Measurements from ENCODE around the gene ZFAND3. TPM values are rescaled to one million over a fixed set of nuclear protein-coding genes. Genes with fewer than 3 reads are reported as not detected.

Gene ZFAND3
- total RNA-seq, 1 experiment from 2014 or later, result 47.2 TPM

DNA sequence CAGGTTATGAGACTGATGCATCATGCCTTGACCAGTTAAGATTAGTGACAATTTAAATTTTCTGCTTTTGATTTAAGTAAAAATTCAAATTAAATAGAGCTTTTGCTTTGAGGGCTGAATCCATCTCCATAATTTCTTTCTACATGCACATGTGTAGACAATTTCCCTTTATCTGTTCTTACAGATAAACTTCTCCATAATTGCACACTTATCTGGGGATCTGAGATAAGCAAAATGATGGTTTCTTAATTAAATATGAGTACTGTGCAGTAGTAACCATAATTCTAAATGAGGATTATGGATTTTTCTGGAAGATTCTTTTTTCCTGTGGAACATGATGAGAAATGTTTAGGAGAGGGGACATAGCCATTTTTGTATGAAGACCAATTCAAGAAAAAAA, 44.7 kb downstream of the ZFAND3 start:
- ChIA-PET POLR2A (no interaction called here), RAD21 (ENCODE audit: low non-redundant PET in 1 of 2, low total read pairs in 2 of 2, uncharacterized antibody in 2 of 2, unreplicated experiment in 2 of 2) (no interaction called here), CTCF (interaction anchor here (0.6 kb wide), 1 partner anchor 1228 kb away, joined by 4 read pairs; no protein-coding TSS in a partner anchor)
- peaks cover 89% of the 10 kb centered on the region for H3K79me2 ChIP-seq (ENCODE audit: insufficient read depth, low read length)
- no peak overlapping the region for H3K4me3 ChIP-seq (replicated peaks in 1 of 2; ENCODE audit: low read depth in 1 of 2, low read length in 2 of 2)
- ATAC-seq (no peak), DNase-seq (ENCODE audit: low read depth, low spot score) (no peak)
- H3K9me3 ChIP-seq (ENCODE audit: control insufficient read depth in 1 of 2, insufficient read depth in 1 of 2, low read depth in 1 of 2, low read length in 2 of 2), result no peaks in the 10 kb centered on the region
- H3K27ac ChIP-seq (ENCODE audit: low read depth, low read length), result no peak overlapping the region
- H3K36me3 ChIP-seq (ENCODE audit: control insufficient read depth in 1 of 2, insufficient read depth in 2 of 2, low read length in 2 of 2), result no peaks in the 10 kb centered on the region
- no peak overlapping the region for H3K4me2 ChIP-seq (ENCODE audit: low read length)
- H3K9me2 ChIP-seq (ENCODE audit: insufficient read depth), result no peaks in the 10 kb centered on the region
- no peak for TF ChIP-seq POLR2A (IDR thresholded peaks at IDR 0.05; ENCODE audit: borderline replicate concordance, extremely low read depth, insufficient read depth, insufficient read length)
- TF ChIP-seq, protein P1, sequence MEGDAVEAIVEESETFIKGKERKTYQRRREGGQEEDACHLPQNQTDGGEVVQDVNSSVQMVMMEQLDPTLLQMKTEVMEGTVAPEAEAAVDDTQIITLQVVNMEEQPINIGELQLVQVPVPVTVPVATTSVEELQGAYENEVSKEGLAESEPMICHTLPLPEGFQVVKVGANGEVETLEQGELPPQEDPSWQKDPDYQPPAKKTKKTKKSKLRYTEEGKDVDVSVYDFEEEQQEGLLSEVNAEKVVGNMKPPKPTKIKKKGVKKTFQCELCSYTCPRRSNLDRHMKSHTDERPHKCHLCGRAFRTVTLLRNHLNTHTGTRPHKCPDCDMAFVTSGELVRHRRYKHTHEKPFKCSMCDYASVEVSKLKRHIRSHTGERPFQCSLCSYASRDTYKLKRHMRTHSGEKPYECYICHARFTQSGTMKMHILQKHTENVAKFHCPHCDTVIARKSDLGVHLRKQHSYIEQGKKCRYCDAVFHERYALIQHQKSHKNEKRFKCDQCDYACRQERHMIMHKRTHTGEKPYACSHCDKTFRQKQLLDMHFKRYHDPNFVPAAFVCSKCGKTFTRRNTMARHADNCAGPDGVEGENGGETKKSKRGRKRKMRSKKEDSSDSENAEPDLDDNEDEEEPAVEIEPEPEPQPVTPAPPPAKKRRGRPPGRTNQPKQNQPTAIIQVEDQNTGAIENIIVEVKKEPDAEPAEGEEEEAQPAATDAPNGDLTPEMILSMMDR (IDR thresholded peaks at IDR 0.05 in 2 of 3, conservative IDR thresholded peaks at IDR 0.05 in 1 of 3; ENCODE audit: borderline replicate concordance in 1 of 3, insufficient read depth in 1 of 3, low read depth in 2 of 3, low read length in 2 of 3), result no peak
- no peak for TF ChIP-seq CEBPB (IDR thresholded peaks at IDR 0.05; ENCODE audit: low read depth)
- intact Hi-C loops (cut with micrococcal nuclease), result no loop called here
- H3K4me1 ChIP-seq (ENCODE audit: control insufficient read depth in 1 of 2, insufficient read depth in 2 of 2, low read length in 2 of 2), result peaks cover 9 to 25% of the 10 kb centered on the region in 2 experiments
- no peaks in the 10 kb centered on the region; the same call in 1 of the 2 replicates for H4K20me1 ChIP-seq (ENCODE audit: insufficient read depth)
- no peaks in the 10 kb centered on the region for H3K27me3 ChIP-seq (ENCODE audit: insufficient read depth, low read length)
- H2AFZ ChIP-seq (ENCODE audit: low read depth, low read length, poor library complexity, severe bottlenecking), result no peak overlapping the region
- H3K9ac ChIP-seq (ENCODE audit: low read length), result no peak overlapping the region
- BruUV-seq (replicated peaks), result no TSS peak

DNA sequence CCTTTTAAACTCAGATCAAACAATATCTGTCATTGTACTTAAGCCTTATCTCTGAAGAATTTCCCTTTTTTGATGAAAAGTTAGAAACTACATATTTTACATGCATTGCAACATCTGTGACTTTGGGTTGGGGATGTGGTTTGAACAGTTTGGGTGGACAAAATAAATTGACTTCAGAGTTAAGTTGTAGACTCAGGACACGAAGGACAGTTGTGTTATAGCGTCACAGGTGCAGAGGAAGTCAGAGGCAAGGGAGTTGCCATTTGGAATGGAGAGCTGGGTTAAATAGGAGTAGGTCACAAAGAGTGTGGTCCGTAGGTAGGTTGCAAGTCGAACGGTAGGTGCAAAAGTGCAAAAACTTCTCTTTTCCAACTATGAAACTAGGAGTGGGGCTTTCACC, 46.0 kb downstream of the ZFAND3 start:
- Histone ChIP-seq H3K79me2 (ENCODE audit: insufficient read depth, low read length) (peaks cover 91% of the 10 kb centered on the region), H3K9me2 (ENCODE audit: insufficient read depth) (no peaks in the 10 kb centered on the region), H3K27me3 (ENCODE audit: insufficient read depth, low read length) (no peaks in the 10 kb centered on the region), H3K4me3 (replicated peaks in 1 of 2; ENCODE audit: low read depth in 1 of 2, low read length in 2 of 2) (no peak overlapping the region), H4K20me1 (ENCODE audit: insufficient read depth) (no peaks in the 10 kb centered on the region; the same call in 1 of the 2 replicates), H3K27ac (ENCODE audit: low read depth, low read length) (no peak overlapping the region), H3K4me1 (ENCODE audit: control insufficient read depth in 1 of 2, insufficient read depth in 2 of 2, low read length in 2 of 2) (peaks cover 9 to 25% of the 10 kb centered on the region in 2 experiments), H3K4me2 (ENCODE audit: low read length) (no peak overlapping the region), H3K9ac (ENCODE audit: low read length) (no peak overlapping the region), H3K9me3 (ENCODE audit: control insufficient read depth in 1 of 2, insufficient read depth in 1 of 2, low read depth in 1 of 2, low read length in 2 of 2) (no peaks in the 10 kb centered on the region), H3K36me3 (ENCODE audit: control insufficient read depth in 1 of 2, insufficient read depth in 2 of 2, low read length in 2 of 2) (no peaks in the 10 kb centered on the region), H2AFZ (ENCODE audit: low read depth, low read length, poor library complexity, severe bottlenecking) (no peak overlapping the region)
- intact Hi-C loops (cut with micrococcal nuclease), result no loop called here
- no TSS peak for BruUV-seq (replicated peaks)
- no peak for TF ChIP-seq SRF (IDR thresholded peaks at IDR 0.05; ENCODE audit: low read depth)
- TF ChIP-seq EGR1 (IDR thresholded peaks at IDR 0.05; ENCODE audit: low read depth), result no peak
- no peak for TF ChIP-seq ZFX (IDR thresholded peaks at IDR 0.05)
- TF ChIP-seq MAX (IDR thresholded peaks at IDR 0.05), result no peak
- TF ChIP-seq POLR2A (IDR thresholded peaks at IDR 0.05; ENCODE audit: borderline replicate concordance, extremely low read depth, insufficient read depth, insufficient read length), result no peak
- no peak for TF ChIP-seq ATF3 (IDR thresholded peaks at IDR 0.05)
- no peak for TF ChIP-seq EZH2phosphoT487 (IDR thresholded peaks at IDR 0.05; ENCODE audit: borderline replicate concordance)
- no peak for TF ChIP-seq RAD21 (IDR thresholded peaks at IDR 0.05; ENCODE audit: low read depth)
- TF ChIP-seq ZNF274 (IDR thresholded peaks at IDR 0.05; ENCODE audit: low read depth, low read length), result no peak
- TF ChIP-seq FOSL1 (IDR thresholded peaks at IDR 0.05; ENCODE audit: low read depth), result no peak
- no peak for TF ChIP-seq CBX3 (IDR thresholded peaks at IDR 0.05; ENCODE audit: low read depth)
- POLR2A ChIA-PET, result no interaction called here
- no peak for ATAC-seq
- CTCF ChIA-PET, result no interaction called here
- RAD21 ChIA-PET (ENCODE audit: low non-redundant PET in 1 of 2, low total read pairs in 2 of 2, uncharacterized antibody in 2 of 2, unreplicated experiment in 2 of 2), result no interaction called here
- no peak for DNase-seq (ENCODE audit: low read depth, low spot score)
